WI38 (cell line): ENCODE measurements around the gene RBMY1B.
"Not testable (repeated sequence)": the region's sequence is repeated elsewhere in the genome, so short reads cannot be mapped to it uniquely, and the experiment has no call there.

Source experiments
- H3K4me3 ChIP-seq: 2 replicates; pipeline ENCODE4 v1.5.1; 2011; ENCODE audit warnings: low read depth, mild to moderate bottlenecking, control low read depth, low read length
- TF ChIP-seq, protein P1 (sequence below): IDR thresholded peaks from 2 replicates; pipeline ENCODE4 v1.5.1; 2012; ENCODE audit warnings: low read depth, mild to moderate bottlenecking, control low read depth, low read length

The RBMY1B gene

DNA sequence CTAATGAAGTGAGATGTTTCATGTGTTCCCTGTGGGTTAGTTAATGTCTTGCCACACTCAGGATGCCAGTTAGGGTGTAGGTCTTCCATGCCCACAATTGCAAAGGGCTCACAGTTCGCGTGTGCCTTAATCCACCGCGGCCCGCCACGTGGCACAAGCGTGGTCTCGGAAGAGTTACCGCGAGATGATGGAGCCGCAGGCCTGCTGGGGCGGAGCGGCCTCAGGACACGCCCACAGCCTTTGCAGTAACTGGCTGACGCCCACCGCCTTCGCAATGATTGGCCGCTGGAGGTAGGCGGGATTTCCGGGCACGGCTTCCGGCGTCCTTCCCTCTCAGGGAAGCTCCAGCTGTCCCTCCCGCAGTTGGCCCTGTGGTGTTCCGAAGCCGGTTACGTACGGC, at the start of gene RBMY1B:
Gene RBMY1B, plus strand, starts transcription at position 301 of the 400 bp plus-strand sequence. CDS start 2,013 bp downstream, outside the sequence.
- H3K4me3 ChIP-seq, result not testable (repeated sequence)

DNA sequence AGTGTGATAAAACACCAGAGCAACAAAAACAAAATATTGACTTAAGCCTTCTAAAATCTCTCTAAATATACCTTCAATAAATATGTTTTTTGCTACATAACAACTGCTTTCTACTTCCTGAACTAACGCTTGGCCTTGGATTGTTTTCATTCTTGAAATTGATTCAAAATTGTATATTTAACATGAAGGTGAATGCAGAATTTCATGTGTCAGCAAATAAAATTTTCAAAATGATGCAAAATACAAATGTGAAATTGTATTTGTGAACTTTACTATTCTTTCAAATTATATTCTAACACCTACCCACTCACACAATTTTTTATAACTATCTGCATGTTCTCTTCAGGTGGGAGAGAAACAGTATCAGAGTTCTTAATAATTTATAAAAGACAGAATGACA, 48.2 kb upstream of the RBMY1B start:
- not testable (repeated sequence) for H3K4me3 ChIP-seq

DNA sequence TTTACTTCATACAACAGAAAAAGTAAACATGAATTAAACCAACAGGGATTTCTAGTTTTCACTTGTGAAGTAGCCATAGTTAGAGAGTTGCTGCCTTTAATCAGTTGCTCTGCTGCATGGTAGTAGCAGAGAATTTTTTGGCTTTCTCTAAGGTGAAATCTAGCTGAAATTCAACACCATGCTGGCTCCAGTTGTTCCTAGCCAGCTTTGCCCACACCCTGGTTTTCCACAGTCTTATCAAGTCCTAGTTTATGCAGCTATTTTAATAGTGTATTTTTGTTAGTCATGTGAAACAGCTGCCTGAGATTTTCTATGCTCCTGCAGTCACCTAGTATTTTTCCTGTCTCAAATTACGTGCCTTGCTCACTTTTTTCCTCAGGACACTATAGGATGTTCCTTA, 28.2 kb upstream of the RBMY1B start:
- H3K4me3 ChIP-seq, result no peak overlapping the region
- TF ChIP-seq, protein P1, sequence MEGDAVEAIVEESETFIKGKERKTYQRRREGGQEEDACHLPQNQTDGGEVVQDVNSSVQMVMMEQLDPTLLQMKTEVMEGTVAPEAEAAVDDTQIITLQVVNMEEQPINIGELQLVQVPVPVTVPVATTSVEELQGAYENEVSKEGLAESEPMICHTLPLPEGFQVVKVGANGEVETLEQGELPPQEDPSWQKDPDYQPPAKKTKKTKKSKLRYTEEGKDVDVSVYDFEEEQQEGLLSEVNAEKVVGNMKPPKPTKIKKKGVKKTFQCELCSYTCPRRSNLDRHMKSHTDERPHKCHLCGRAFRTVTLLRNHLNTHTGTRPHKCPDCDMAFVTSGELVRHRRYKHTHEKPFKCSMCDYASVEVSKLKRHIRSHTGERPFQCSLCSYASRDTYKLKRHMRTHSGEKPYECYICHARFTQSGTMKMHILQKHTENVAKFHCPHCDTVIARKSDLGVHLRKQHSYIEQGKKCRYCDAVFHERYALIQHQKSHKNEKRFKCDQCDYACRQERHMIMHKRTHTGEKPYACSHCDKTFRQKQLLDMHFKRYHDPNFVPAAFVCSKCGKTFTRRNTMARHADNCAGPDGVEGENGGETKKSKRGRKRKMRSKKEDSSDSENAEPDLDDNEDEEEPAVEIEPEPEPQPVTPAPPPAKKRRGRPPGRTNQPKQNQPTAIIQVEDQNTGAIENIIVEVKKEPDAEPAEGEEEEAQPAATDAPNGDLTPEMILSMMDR, result no peak

DNA sequence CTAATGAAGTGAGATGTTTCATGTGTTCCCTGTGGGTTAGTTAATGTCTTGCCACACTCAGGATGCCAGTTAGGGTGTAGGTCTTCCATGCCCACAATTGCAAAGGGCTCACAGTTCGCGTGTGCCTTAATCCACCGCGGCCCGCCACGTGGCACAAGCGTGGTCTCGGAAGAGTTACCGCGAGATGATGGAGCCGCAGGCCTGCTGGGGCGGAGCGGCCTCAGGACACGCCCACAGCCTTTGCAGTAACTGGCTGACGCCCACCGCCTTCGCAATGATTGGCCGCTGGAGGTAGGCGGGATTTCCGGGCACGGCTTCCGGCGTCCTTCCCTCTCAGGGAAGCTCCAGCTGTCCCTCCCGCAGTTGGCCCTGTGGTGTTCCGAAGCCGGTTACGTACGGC, 23.4 kb downstream of the RBMY1B start, which contains the start of gene RBMY1A1:
Gene RBMY1A1, plus strand, starts transcription at position 301 of the 400 bp plus-strand sequence. CDS start 2,013 bp downstream, outside the sequence.
- H3K4me3 ChIP-seq, result not testable (repeated sequence)

DNA sequence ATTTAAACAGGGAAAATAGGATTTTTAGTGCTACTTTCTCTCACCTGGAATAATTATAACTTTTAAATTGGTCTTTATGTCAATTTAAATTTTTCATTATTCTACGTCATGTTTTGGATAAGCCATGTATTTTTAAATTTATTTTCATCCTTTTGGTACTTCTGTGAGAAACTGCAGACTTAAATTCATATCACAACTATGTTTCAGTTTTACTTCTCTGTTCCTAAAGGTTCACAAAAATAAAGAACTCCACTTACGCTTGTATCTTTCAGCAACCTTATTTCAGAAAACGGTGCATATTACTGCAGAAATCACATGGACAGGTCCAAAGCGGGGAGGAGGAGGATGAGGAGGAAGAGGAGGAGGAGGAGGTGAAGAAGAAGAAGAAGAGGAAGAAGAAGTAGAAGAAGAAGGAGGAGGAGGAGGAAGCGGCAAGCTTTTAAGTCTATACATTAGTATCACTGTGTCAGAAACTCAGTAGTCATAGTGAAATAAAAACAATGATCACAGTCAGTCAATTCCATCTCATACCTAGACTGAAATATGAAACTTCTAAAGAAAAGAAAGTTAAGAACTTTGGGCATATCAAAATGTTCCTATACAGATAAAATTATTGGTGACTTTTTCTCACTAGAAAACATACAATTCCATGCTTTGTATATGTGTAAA, 48.3 kb downstream of the RBMY1B start:
- H3K4me3 ChIP-seq, result not testable (repeated sequence)
